Measurements from ENCODE around the gene ICOSLG.
"Not testable (repeated sequence)": the region's sequence is repeated elsewhere in the genome, so short reads cannot be mapped to it uniquely, and the experiment has no call there.

The ICOSLG gene

GRCh38 chr21:44220674-44221073 lies 20.1 kb downstream of the ICOSLG start:
- DNase-seq: not testable (repeated sequence)

DNA sequence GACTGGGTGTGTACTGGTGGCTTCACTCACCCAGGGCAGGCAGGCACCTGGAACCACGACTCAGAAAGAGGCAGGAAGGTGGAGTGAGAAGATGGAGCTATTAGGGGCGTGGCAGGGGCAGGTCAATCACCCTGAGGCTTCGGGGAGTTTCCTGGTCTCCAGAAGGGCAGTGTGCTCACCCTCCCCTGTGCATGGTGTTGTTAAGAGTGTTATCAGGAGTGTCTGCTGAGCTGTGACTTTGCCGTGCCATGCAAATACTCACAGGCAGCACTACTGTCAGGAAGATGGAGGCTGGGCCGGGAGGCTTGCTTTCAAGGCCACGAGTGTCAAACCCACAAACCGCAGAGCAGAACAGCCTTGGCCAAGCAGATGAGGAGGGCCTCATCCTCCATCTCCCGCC lies 22.3 kb downstream of the ICOSLG start:
- not testable (repeated sequence) for DNase-seq

- not testable (repeated sequence) for DNase-seq
Observed at GRCh38 chr21:44211978-44212377, 28.8 kb downstream of the ICOSLG start.

GRCh38 chr21:44211574-44211973 lies 29.2 kb downstream of the ICOSLG start:
- not testable (repeated sequence) for DNase-seq

DNA sequence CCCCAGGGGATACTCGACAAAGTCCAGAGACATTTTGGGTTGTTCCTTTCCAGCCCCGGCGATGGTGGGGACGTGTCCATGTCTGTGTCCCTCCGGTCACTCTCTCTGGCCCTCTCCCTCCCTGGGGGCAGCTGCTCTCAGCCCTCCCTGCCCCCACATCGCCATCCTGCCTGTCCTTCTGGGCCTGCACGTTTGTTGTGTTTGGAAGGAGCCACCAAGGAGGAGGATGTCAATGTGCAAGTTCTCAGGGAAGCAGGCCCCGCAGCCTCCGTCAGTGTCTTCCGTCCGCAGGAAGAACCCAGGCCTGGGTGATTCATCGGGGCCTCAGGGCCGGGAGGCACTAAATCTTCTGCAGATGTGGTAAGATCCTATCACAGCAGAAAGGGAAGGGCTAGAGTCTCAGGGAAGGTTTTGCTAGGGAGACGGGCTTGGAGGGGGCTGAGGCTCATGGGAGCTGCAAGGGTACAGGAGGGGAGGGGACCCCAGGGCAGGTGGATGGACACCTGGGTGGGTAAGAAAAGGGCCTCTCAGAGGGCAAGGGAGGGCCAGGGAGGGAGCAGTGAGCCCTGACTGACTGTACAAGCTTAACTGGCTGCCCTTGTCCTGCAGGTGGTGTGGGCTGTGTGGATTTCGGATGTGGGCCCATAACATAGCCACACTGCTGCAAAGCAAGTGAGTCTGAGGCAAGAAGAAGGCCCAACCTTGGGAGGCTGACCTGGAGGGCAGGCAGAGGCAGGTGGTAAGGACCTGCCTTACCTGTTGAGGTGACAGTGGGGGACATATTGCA lies 32.7 kb downstream of the ICOSLG start:
- not testable (repeated sequence) for DNase-seq

GRCh38 chr21:44206698-44207676 lies 33.8 kb downstream of the ICOSLG start:
- DNase-seq: not testable (repeated sequence)

- not testable (repeated sequence) for DNase-seq
Observed at GRCh38 chr21:44206187-44206586, 34.6 kb downstream of the ICOSLG start.

- DNase-seq: not testable (repeated sequence)
Observed at GRCh38 chr21:44202590-44203299, 38.0 kb downstream of the ICOSLG start.

DNA sequence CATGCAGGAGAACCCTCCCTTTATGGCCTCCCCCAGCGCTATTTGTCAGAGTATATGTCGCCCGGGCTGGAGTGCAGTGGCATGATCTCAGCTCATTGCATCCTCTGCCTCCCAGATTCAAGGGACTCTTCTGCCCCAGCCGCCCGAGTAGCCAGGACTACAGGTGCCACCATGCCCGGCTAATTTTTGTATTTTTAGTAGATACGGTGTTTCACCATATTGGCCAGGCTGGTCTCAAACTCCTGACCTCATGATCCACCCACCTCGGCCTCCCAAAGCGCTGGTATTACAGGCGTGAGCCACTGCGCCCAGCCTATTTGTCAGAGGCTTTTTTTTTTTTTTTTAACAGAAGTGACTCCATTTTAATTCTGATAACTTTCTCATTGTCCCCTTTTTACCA lies 40.7 kb downstream of the ICOSLG start:
- not testable (repeated sequence) for DNase-seq

DNA sequence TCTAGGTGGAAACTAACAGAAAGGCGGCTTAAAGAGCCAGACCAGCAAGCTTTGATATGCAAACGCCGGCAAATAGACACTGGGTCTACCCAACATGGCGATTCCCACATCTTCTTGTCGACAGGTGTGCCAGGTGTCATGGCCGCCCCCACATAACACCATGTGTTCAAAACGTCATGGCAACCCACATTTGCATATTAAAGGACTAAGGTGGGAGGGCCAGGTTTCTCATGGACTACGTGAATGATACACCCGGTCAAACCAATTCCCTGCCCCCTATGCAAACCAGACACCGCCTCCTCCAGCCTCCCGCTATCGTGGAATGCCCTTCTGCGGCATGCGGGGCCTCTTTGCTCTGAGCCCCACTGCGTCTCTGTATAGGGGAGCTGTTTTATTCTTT lies 41.3 kb downstream of the ICOSLG start:
- DNase-seq: no peak

DNA sequence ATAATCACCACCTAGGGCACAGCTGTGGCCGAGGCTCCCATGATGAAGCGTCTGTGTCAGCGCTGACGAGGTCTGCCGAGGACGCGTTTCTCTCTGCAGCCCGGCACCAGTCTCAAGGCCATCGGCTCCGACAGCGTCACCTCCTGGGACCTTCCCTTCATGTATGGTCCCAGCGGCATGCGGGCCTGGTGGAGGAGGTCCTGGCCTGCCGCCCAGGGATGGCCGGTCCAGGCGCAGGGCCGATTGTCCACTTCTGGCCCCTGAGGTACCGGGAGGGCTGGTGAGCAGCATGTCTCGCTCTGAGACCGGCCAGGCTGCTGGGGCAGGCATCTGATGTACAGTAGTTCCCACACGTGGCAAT lies 43.6 kb downstream of the ICOSLG start:
- DNase-seq: not testable (repeated sequence)

DNA sequence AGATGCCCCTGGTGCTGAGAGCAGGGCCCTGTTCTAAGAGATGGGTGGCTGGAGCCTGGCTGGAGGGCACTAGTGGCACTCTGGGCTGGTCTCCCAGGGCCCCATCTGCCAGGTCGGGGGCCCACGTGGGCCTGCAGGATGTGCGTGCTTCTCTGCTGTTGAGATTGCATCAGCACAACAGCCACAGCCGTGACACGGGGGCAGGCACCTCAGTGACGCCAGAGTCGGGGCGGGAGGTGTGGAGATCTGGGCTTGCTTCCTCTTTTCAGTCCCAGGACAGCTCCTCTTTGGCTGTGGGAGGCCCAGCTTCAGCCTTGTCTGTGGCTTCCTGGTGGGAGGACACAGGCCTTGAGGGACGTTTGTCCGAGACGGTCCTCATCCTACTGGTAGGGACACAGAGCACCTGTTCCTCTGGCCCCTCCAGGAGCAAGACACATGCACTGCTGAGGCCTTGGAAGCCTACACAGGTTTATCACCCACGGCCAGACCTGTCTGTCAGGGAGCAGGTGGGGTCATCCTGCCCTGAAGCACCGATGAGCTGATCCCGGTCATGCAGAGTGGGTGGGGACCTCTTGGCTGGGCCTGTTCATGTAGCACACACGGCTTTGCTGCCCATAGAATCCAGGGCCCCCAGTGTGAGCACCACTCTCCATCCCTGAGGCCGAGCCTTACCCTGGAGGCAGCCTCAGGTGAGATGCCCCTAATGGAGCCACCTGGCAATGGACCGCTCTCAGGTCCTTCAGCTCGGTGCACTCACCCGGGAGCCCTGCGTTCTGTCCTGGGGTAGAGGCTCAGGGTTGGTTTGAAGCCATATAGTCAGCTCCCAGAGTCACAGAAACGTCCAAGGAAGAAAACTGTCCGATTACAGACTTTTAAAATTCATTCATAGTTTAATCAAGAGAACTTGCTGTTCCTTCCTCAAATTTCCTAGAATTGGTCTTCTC lies 44.3 kb downstream of the ICOSLG start:
- DNase-seq: not testable (repeated sequence)

GRCh38 chr21:44194888-44195287 lies 45.9 kb downstream of the ICOSLG start:
- not testable (repeated sequence) for DNase-seq

DNA sequence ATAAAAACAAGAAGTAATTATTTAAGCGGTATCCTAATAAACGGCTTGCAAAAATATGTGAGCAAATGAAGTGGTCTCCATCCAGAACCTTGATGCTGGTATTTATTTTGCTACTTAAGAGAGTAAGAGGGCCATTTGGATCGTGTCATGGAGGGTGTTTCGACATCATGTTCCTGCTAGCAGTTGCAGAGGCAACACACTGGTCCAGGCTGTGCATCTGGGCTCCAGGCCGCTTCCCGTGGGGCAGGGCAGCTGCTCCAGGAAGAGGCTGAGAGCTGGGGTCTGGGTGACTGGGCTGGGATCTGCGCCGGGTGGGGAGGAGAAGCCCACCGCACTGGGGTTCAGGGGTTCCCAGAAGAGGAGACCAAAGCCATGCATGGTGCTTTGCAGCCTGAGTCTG lies 46.3 kb downstream of the ICOSLG start:
- DNase-seq: not testable (repeated sequence)

- not testable (repeated sequence) for DNase-seq
Observed at GRCh38 chr21:44193108-44193507, 47.6 kb downstream of the ICOSLG start.

DNA sequence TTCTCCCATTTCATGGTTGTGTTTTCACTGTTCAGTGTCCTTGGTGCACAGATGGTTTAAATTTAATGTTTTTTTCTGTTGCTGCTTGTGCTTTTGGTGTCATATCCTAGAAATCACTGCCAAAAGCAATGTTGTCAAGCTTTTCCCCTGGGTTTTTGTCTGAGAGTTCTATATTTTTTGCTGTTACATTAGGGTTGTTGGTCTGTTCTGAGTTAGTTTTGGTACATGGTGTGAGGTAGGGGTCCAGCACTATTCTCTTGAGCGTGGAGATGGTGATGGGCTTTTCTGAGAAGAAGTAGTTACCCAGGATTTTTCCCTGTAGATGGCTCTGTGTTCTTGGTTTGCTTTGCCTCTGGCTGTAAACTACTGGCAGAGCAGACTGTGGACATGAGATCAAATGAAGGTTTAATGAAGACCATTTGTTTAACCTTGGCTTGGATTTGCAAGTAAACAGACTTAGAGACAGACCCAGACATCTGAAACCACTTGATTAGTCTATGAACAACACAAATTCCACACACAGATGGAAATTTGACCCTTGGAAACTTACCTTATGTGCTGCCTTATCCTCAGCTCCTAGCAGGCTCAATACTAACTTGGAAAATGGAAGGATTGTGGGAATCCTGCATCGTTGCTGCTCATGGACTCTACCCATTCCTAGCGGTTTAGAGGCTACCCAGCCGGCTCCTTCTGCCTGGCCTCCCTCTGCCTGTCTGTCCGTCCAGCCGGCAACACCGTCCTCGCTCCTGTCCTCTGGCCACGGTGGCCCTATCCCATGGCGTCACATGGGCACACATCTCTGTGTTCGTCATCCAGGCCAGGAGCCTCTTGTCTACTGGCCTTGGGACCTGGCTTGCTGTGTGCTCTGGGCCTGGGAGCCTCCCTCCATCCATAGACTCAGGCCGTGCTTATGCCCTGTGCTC lies 50.1 kb downstream of the ICOSLG start:
- DNase-seq: not testable (repeated sequence)

- not testable (repeated sequence) for DNase-seq
Observed at GRCh38 chr21:44184862-44185261, 55.9 kb downstream of the ICOSLG start.

- not testable (repeated sequence) for DNase-seq
Observed at GRCh38 chr21:44182202-44182601, 58.5 kb downstream of the ICOSLG start.

DNA sequence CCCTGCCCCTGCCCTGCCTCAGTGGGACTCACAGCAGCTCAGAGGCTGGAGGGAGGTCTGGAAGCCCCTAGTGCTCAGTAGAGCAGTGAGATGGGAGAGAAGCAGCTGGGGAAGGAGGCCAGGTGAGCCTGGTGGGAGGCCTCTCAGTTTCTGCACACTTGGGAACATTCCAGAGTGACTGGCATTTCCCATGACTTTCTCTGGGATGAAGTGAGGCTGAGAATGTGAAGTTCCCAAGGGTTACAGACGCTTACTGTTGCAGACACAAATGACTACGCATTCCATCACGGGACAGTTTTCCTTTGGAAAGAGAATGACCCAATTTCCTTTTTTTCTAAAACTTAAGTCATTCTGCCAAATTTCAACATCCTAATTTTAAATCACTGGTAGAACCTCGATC lies 59.2 kb downstream of the ICOSLG start:
- not testable (repeated sequence) for DNase-seq

GRCh38 chr21:44176127-44176526 lies 64.6 kb downstream of the ICOSLG start:
- DNase-seq: not testable (repeated sequence)

- not testable (repeated sequence) for DNase-seq
Observed at GRCh38 chr21:44175189-44175588, 65.6 kb downstream of the ICOSLG start.

Data from fibroblast of upper back skin (primary cell).